Measurements from ENCODE around the gene CPLANE2.

The CPLANE2 gene

GRCh38 chr1:16213544-16213943, 23.4 kb downstream of the CPLANE2 start (continued):
- TF ChIP-seq ZBTB11 (tag by site-specific recombination; conservative IDR thresholded peaks at IDR 0.05; ENCODE audit: low read depth) (peak; percentile 80), ZNF664 (tag by site-specific recombination; IDR thresholded peaks at IDR 0.05) (peak; percentile 74), ZBTB8A (tag by site-specific recombination; IDR thresholded peaks at IDR 0.05) (peak; percentile 82), ZNF404 (tag by site-specific recombination; IDR thresholded peaks at IDR 0.05) (0 out of 2 replicates have a peak, but pooled peaks have one; percentile 47), ZNF639 (tag by site-specific recombination; IDR thresholded peaks at IDR 0.05) (peak; percentile 56; the same call in 1 of the 2 replicates), REST (tag by site-specific recombination; IDR thresholded peaks at IDR 0.05) (peak; percentile 66; the same call in 1 of the 2 replicates), GLI2 (tag by site-specific recombination; IDR thresholded peaks at IDR 0.05; ENCODE audit: borderline replicate concordance, low read depth) (peak; percentile 27; the same call in 1 of the 2 replicates), ZNF629 (tag by site-specific recombination; IDR thresholded peaks at IDR 0.05) (peak; percentile 59; the same call in 1 of the 2 replicates), ZNF394 (tag by site-specific recombination; IDR thresholded peaks at IDR 0.05; ENCODE audit: borderline replicate concordance) (peak; percentile 97)

GRCh38 chr1:16213013-16213412, 24.0 kb downstream of the CPLANE2 start:
- no peaks in the 10 kb centered on the region for H3K9me3 ChIP-seq (ENCODE audit: control insufficient read depth, insufficient read depth, low read depth, low read length)
- ChIA-PET CTCF (interaction anchor here (0.5 to 0.6 kb wide), 2 partner anchors 32 to 168 kb away, joined by 3 read pairs; no protein-coding TSS in a partner anchor), POLR2A (no interaction called here)
- no peaks in the 10 kb centered on the region for H3K36me3 ChIP-seq (ENCODE audit: control insufficient read depth in 2 of 2, insufficient read depth in 1 of 2, low read length in 2 of 2)
- H3K4me1 ChIP-seq (ENCODE audit: control insufficient read depth, insufficient read depth, low read length) = no peaks in the 10 kb centered on the region
- H3K4me3 ChIP-seq (ENCODE audit: low read depth, low read length) = no peak overlapping the region
- no peak overlapping the region for H3K27ac ChIP-seq (ENCODE audit: extremely low read depth, low read depth, low read length)
- peak; percentile 42; the same call in 1 of the 2 replicates for TF ChIP-seq ZNF335 (tag by site-specific recombination; conservative IDR thresholded peaks at IDR 0.05)
- TF ChIP-seq ZNF658 (tag by site-specific recombination; IDR thresholded peaks at IDR 0.05) = no peak

GRCh38 chr1:16212251-16212961, 24.6 kb downstream of the CPLANE2 start, which contains the start of gene ARHGEF19:
Gene ARHGEF19 (minus strand): TSS chr1:16212652. CDS start chr1:16209054, 3,598 bp downstream.
- no peaks in the 10 kb centered on the region for H3K36me3 ChIP-seq (ENCODE audit: control insufficient read depth in 2 of 2, insufficient read depth in 1 of 2, low read length in 2 of 2)
- ChIA-PET CTCF (interaction anchor here (0.5 to 1.1 kb wide), 3 partner anchors 31 to 169 kb away, joined by 3 to 5 read pairs (median 3); no protein-coding TSS in a partner anchor), POLR2A (no interaction called here)
- no peak within 1 kb of the TSS for H3K27ac ChIP-seq (ENCODE audit: extremely low read depth, low read depth, low read length)
- no peaks in the 10 kb centered on the region for H3K9me3 ChIP-seq (ENCODE audit: control insufficient read depth, insufficient read depth, low read depth, low read length)
- no peak within 1 kb of the TSS for H3K4me3 ChIP-seq (ENCODE audit: low read depth, low read length)
- TF ChIP-seq ZNF324 (tag by site-specific recombination; IDR thresholded peaks at IDR 0.05) (no peak), ZNF335 (tag by site-specific recombination; conservative IDR thresholded peaks at IDR 0.05) (peak; percentile 65), ZNF341 (tag by site-specific recombination; IDR thresholded peaks at IDR 0.05; ENCODE audit: low read depth) (peak; percentile 87), GLIS2 (tag by site-specific recombination; IDR thresholded peaks at IDR 0.05) (0 out of 2 replicates have a peak, but pooled peaks have one; percentile 29), ZNF561 (tag by site-specific recombination; IDR thresholded peaks at IDR 0.05; ENCODE audit: borderline replicate concordance) (no peak), ZIC2 (tag by site-specific recombination; IDR thresholded peaks at IDR 0.05) (peak; percentile 98), GLIS1 (tag by site-specific recombination; IDR thresholded peaks at IDR 0.05) (peak; percentile 87)
- H3K4me1 ChIP-seq (ENCODE audit: control insufficient read depth, insufficient read depth, low read length) = no peaks in the 10 kb centered on the region
